ENCODE data around the gene MTRR.

Gene MTRR

DNA sequence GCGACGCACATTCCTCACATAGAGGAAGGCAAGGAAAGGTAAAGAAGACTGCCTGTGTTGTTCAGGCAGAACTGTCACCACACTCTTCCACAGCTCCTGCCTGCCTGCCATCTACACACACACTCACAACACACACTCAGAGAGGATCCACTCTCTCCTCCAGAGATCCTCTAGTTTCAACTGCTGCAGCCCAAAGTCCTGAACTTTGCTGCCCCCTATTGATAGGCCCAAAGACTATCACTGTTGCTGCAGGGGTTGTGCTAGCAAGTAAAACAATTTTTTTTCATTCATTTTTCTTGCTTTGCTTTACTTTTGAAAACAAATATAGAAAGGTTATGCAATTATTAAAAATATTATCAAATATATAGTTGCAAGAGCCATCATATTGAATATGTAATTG is 12.1 kb upstream of the MTRR start:
- DNase-seq (ENCODE audit: low read depth in 3 of 3, low spot score in 1 of 3), result no peak

DNA sequence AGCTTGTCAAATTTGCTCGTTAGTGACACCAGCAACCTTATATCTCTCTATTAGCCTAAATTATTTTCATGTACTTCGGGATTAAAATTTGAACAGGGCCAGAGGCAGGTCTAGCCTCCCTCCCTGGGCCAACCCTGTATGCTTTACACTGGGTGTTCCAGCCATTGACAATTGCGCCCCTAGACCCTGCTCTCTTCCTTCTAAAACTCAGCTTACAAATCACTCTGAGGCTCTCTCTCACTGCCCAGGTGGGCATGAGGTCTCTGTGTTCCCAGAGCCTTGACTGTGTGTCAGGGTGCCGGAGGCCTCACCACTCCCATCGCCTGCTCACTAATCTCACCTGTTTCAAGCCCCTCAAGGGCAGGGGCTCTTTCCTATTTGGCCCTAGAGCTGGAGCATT is 11.6 kb upstream of the MTRR start:
- no peak for DNase-seq (ENCODE audit: low read depth in 3 of 3, low spot score in 1 of 3)

DNA sequence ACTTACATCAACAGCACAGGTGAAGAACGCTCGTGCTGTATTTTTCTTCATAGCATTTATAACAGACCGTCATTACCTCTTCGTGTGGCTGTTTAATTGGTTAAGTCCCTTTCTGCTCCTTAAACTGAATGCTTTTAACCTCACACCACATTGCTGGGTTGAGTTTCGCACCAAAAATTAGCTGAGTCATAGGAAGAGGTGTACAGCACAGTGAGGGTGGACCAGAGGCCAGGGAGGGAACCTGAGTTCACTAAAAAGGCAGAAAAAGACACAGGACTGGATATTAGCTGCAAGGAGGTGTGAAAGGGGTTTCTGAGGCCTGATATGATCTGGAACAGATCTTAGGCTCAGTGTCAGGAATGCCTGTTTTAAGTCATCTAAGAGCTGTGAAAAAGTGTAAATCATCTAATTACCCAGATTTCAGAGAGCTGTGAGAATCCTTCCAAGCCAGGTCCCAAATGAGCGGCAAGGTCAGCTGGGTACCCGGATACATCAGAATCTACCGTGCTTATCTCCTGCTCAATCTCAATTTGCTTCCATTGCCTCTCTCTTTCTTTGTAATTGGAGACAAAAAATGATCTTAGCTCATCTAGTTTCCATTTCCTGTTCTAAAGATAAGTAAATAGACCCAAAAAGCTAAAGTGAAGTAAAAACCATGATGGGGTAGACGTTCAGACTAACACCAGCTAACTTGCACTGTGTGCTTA is 10.9 kb upstream of the MTRR start:
- no peak for DNase-seq (ENCODE audit: low read depth in 3 of 3, low spot score in 1 of 3)

GRCh38 chr5:7866196-7866595 is 2.8 kb upstream of the MTRR start:
- no peak for DNase-seq (ENCODE audit: low read depth in 3 of 3, low spot score in 1 of 3)

GRCh38 chr5:7867260-7867659 is 1.7 kb upstream of the MTRR start:
- no peak for DNase-seq (ENCODE audit: low read depth in 3 of 3, low spot score in 1 of 3)

DNA sequence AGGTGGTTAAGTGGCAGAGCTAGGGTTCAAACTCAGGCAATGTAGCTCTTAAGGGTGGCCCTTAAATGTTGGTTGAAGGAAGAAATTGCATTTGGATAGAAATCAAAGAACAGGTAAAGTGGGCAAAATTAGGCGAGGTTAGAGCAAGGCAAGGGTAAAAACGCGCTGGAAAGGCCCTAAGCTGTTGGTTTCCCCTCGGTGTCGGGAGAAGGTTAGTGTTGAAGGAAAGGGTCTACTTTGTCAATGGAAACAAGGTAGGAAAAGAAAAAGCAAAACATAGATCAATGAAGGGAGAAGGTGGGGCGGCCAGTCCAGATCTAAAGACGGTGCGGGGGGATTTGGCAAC is 548 bp upstream of the MTRR start:
- no peak for DNase-seq (ENCODE audit: low read depth in 3 of 3, low spot score in 1 of 3)

- DNase-seq (ENCODE audit: low read depth in 3 of 3, low spot score in 1 of 3), result no peak
Observed at GRCh38 chr5:7869474-7870136, 657 bp downstream of the MTRR start.

DNA sequence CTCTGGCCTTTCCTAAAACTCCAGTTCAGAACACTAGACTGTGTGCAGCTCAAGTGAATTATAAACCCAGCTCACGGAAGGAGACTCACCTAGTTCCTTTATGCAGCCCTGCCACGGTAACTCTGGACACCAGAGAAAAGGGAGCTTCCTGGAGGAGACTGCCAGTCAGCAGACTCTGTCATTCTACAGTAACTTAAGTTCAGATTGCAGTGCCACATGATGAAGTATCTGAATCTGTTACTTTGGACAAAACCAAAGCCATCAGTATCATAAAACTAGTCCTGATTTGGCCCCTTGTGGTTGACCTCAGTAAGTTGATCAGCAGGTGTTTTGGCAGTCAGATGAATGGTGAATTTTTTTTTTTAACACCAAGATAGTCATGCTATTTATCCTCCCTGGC is 2.7 kb downstream of the MTRR start:
- DNase-seq (ENCODE audit: low read depth in 3 of 3, low spot score in 1 of 3), result no peak

DNA sequence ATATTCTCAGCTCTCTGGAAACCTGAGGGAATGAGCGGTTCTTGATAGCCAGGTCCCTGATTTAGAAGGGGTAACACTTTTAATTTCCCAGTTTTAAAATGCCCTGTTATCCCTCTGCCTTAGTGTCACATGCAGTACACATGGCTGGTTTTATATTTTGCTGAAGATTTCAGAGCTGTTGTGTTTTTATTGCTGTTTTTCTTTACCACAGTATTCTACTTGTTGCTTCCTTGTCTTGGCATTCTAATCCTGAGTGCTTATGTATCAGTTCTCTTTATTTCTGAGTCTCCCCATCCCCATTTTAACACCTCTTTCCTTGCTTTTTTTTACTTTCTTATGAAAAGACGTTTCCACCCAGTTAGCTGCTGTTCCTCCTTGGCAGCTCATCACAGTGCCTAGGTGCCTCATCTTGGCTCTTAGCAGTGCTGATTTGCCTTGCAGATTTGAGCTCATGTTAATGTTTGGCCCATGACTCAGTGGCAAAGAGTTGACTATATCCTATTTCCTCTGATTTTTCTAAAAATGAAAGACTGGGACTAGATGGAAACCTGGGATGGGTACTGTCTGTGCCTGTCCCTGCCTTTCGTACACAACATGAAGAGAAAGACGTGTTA is 3.7 kb downstream of the MTRR start:
- DNase-seq (ENCODE audit: low read depth in 3 of 3, low spot score in 1 of 3), result no peak

- DNase-seq (ENCODE audit: low read depth in 3 of 3, low spot score in 1 of 3), result no peak
Observed at GRCh38 chr5:7873216-7873615, 4.3 kb downstream of the MTRR start.

DNA sequence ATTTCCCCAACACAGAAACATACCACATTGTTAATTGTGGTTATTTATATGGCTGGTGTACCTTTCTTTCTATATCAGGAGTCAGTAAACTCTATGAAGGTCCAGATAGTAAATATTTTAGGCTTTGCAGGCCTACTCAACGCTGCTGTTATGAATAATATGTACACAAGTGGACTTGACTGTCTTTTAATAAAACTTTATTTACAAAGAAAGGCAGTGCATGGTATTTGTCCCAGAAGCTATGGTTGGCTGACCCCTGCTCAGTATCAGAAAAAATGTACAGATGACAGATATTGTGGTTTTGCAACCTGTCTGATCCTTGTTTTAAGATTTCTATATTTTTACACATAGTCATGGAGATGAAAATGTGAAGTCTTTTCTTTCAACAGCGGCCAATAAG is 5.7 kb downstream of the MTRR start:
- no peak for DNase-seq (ENCODE audit: low read depth in 3 of 3, low spot score in 1 of 3)

DNA sequence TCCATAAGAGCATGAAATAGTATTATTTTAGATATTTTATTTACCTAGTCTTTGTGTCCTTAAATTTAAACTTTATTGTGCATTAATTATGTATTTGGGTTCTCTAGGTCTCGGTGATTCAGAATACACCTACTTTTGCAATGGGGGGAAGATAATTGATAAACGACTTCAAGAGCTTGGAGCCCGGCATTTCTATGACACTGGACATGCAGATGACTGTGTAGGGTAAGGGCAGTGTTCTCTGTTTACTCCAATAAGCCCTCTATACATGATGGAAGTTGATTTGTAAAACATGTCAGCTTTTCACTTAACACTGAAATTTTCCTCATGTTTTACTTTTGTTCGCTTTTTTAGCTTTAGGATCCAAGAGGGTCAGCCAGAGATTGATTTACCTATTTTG is 6.2 kb downstream of the MTRR start:
- no peak for DNase-seq (ENCODE audit: low read depth in 3 of 3, low spot score in 1 of 3)

GRCh38 chr5:7876867-7877266 is 7.9 kb downstream of the MTRR start:
- DNase-seq (ENCODE audit: low read depth in 3 of 3, low spot score in 1 of 3), result no peak

DNA sequence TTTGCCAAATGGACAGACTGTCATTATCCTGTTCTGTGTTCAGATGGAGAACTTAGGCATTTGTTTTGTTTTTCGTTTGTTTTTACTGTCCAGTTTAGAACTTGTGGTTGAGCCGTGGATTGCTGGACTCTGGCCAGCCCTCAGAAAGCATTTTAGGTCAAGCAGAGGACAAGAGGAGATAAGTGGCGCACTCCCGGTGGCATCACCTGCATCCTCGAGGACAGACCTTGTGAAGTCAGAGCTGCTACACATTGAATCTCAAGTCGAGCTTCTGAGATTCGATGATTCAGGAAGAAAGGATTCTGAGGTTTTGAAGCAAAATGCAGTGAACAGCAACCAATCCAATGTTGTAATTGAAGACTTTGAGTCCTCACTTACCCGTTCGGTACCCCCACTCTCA is 8.9 kb downstream of the MTRR start:
- no peak for DNase-seq (ENCODE audit: low read depth in 3 of 3, low spot score in 1 of 3)

DNA sequence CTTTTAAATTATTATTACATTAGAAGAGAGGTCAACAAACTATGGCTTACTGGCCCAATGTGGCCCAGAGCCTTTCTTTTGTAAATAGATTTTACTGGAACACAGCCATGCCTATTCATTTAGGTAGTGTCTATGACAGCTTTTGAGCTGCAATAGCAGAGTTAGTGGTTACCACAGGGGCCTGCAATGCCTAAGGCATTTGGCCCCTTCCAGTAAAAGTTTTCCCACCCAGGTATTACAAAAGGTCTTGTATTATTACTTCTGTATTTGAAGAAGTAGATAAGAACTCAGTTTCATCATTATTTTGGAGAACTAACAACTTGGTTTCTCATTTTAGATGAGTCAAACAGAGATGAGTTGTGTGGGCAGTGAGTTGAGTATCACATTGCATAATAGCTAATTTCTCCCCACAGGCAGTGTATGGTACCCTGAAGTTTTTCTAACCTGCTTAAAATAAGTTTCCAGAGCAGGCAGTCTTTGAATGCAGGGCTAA is 9.5 kb downstream of the MTRR start:
- DNase-seq (ENCODE audit: low read depth in 3 of 3, low spot score in 1 of 3), result no peak

DNA sequence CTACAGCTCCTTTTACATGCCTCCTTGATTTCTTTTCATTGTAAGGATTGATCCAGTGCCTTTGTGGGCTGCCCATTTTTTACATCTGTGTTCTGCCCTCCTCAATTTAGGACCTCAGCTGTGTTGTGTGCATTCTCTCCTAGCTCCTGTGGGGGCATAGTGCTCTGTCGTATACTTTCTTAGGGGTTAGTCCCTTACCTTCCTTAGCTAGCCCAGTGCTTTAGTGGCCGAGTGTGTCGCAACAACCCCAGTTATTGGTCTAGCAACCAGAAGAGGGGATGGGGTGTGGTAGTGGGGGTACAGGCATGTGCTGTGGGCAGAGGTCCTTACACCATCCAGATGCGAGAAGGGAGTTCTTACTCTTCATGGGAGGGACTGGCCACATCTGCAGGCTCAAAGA is 12.1 kb downstream of the MTRR start:
- DNase-seq (ENCODE audit: low read depth in 3 of 3, low spot score in 1 of 3), result no peak

GRCh38 chr5:7881816-7882215 is 12.9 kb downstream of the MTRR start:
- DNase-seq (ENCODE audit: low read depth in 3 of 3, low spot score in 1 of 3), result no peak

DNA sequence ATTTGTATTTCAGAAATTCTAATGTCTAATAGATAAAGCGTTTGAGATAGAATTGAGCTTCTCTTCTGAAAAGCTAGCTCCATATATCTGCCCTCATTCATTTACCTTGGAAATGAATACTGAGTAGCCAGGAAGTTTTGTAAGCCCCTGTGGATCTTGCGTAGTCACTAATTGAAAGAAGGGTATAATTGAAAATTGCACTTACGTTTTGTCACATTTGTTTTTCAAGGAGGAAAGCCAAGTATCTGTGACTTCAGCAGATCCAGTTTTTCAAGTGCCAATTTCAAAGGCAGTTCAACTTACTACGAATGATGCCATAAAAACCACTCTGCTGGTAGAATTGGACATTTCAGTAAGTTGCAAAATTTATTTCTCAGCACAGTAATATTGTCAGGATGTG is 14.0 kb downstream of the MTRR start:
- DNase-seq (ENCODE audit: low read depth in 3 of 3, low spot score in 1 of 3), result no peak

- DNase-seq (ENCODE audit: low read depth in 3 of 3, low spot score in 1 of 3), result no peak
Observed at GRCh38 chr5:7884491-7885267, 15.7 kb downstream of the MTRR start.

GRCh38 chr5:7886849-7887475 is 18.0 kb downstream of the MTRR start:
- no peak for DNase-seq (ENCODE audit: low read depth in 3 of 3, low spot score in 1 of 3)

DNA sequence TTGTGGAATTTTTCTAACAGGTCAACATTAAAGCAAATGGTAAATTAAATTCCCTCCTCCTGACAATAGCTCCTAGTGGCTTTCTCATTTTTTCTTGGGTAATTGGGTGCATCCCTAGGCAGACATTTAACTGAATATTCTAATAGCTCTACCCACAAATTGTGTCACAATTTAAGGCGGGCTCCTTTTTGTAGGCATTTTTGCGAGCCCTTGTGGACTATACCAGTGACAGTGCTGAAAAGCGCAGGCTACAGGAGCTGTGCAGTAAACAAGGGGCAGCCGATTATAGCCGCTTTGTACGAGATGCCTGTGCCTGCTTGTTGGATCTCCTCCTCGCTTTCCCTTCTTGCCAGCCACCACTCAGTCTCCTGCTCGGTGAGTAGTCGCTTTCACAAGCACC is 20.0 kb downstream of the MTRR start:
- DNase-seq (ENCODE audit: low read depth in 3 of 3, low spot score in 1 of 3), result no peak
